GM19025 (cell line): Measurements from ENCODE around the gene ZNF276.
A peak's percentile ranks its signal among the peaks of the same experiment; 100 is the strongest.
"Not testable (repeated sequence)": the region's sequence is repeated elsewhere in the genome, so short reads cannot be mapped to it uniquely, and the experiment has no call there.

ENCODE experiments used
- ATAC-seq: cut with Tn5 transposase; IDR thresholded peaks from one replicate; pipeline ENCODE4 v1.9.1; 2021; ENCODE audit warnings: mild to moderate bottlenecking, low read depth, moderate library complexity; ENCODE audit not compliant: unreplicated experiment

Gene ZNF276

GRCh38 chr16:89695875-89696669 is 25.3 kb upstream of the ZNF276 start:
- ATAC-seq = no peak

- ATAC-seq = no peak
These were observed 24.6 kb upstream of the ZNF276 start for GRCh38 chr16:89696670-89697128.

DNA sequence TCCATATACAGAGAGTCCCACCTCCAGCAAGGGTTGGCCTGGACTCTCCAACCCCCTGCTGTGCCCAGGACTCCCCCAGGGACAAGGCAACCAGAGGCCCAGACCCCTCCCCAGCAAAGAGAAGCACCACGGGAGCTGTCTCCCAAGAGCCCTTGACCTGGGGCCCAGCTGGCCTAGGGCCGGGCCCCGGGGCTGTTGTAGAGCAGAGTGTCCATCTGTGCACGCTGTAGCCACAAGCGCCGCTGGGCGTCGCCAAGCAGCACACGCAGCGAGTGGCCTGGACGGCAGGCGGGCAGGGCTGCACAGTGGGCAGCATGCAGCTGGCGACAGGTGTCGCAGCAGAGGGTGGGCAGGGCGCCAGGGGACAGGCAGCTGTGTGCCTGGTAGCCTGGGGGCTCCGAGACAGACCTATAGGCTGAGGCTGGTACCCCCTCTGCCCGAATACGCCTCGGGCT is 24.1 kb upstream of the ZNF276 start:
- no peak for ATAC-seq

GRCh38 chr16:89697616-89698331 is 23.6 kb upstream of the ZNF276 start:
- no peak for ATAC-seq

- not testable (repeated sequence) for ATAC-seq
These were observed 22.6 kb upstream of the ZNF276 start for GRCh38 chr16:89698717-89699116.

GRCh38 chr16:89699629-89700099 is 21.7 kb upstream of the ZNF276 start:
- ATAC-seq = not testable (repeated sequence)

GRCh38 chr16:89700100-89700648 is 21.2 kb upstream of the ZNF276 start:
- peak; percentile 37 for ATAC-seq

DNA sequence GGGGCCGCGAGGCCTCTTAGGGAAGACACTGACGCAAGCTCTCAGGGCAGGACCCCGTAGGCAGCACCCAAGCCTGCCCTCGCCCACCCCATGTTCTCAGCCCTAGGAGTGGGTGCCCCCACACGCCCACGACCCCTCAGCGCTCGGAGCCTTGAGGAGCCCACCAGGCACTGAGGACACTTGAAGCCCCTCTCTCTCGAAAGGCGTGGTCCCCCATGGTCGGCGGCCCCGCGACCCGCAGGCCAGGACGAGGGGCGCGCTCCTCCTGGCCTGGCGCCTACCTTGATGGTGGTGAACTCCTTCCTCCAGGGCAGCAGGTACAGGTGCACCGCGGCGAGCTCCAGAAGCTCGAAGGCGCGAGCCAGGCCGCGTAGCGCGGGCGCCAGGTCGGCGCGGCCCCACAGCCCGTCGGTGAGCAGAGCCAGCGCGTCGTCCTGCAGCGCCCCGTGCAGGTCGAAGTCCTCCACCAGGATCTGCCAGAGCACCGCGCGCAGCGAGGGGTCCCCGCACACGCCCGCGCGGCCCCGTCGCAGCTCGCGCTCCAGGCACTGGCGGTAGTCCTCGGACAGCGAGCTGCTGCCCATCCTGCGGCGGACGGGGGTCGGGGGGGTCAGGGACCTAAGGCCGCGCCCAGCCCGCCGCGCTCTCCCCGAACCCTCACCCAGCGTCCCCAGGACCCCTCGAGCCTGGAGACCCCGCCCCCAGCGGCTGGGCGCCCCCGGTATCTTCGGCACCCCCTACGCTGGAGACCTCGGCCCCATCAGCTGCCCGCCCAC is 20.5 kb upstream of the ZNF276 start:
- no peak for ATAC-seq

- ATAC-seq = peak; percentile 64
These were observed 19.6 kb upstream of the ZNF276 start, which contains the start of gene SPATA2L for GRCh38 chr16:89701425-89702406. Gene SPATA2L, minus strand, starts transcription at chr16:89701705. Its CDS starts 473 bp downstream, at chr16:89701232.

GRCh38 chr16:89704281-89704680 is 17.1 kb upstream of the ZNF276 start:
- no peak for ATAC-seq

DNA sequence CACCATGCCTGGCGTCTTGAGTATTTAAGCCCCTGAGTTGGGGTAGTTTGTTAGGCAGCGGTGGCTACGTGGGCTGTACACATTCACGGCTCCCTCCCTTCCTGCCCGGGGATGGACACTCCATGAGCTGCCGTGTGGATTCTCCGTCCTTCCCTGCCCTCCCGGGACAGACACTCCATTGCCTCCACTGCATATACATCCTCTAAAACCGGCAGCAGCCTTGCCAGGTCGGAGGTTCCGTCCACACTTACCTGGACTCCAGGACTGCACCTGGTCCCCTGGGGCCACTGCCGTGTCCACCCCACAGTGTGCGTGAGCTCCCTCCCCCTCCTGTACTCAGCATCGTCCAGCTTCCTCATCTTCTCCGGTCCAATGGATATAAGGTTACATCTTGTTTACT is 16.3 kb upstream of the ZNF276 start:
- ATAC-seq = no peak

GRCh38 chr16:89706518-89707260 is 14.6 kb upstream of the ZNF276 start:
- ATAC-seq = no peak

DNA sequence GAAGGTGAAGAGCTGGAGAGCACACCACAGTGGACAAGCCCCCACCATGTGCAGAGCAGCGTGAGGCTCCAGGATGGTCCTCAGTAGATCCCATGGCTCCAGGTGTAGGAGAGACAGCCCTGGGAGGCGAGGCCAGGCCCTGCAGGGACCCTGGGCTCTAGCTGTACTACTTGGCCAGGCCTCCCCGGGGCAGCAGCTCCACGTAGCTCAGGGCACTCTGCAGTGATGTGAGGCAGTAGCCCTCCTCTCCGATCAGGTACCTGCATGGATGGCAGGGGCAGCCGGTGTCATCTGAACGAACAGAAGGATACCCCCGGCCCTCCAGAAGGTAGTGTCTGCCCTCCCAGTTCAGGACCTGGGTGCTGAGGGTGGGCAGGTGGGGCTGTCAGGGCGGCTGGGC is 13.6 kb upstream of the ZNF276 start:
- no peak for ATAC-seq

- no peak for ATAC-seq
These were observed 12.8 kb upstream of the ZNF276 start for GRCh38 chr16:89708481-89708931.

DNA sequence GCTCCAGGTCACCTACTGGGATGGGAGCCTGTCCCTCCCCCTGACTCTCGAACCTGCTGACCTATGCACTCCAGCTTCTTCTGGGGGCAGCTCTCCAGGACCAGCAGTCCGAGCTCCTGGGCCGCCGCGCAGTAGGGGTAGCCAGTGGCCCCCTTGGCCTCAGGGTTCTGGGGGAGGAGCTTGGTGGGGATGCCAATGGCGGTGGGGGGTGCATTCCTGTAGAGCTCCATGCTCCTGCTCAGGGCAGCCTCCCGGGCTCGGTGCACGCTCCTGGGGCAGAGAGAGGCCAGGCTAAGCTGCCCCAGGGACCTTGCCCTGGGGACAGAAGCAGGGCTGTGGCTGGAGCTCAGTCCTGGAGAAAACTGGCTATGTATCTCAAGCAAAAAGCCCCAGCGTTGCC is 12.2 kb upstream of the ZNF276 start:
- ATAC-seq = no peak

GRCh38 chr16:89709716-89710432 is 11.5 kb upstream of the ZNF276 start:
- no peak for ATAC-seq

DNA sequence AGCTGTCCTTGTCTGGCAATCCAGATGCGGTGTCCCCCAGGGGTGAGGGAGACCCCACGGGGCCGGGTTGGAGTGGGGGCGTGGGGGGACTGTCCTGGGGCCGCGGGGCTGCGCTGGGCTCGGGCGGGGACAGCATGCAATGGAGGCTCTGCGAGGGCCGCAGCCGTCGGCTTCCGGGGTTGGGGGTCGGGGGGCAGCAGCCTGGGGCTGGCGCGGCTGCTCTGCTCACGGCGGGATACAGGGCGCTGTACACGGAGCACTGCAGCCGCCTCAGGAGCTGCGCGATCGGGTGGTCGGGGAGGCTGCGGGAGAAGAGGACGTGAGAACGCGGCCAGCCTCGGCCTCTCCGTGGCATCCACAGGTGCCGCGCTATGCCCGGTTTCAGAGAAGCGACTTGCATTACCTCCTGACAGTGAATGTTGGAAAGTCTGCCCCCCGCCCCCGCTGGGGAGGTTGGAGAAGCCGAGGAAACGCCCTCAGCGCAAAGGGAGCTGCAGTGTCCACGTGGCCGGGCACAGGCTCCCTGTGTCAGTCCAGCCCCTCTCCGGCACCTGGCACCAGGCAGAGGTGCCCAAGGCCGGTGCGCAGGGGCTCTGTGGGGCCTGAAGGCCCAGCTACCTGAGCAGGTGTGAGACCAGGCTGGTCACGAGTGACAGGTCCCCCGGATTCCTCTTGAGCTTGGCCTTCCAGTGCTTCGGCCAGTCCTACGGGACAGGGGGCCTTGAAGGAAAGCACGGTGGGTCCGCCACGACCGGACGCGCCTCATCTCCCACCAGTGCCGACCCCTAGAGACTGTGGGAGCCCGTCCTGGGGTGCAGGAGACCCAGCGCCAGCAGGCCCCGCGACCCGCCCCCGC is 10.4 kb upstream of the ZNF276 start:
- no peak for ATAC-seq
